ENCODE data around the gene ANK3. TPM values are rescaled to one million over a fixed set of nuclear protein-coding genes. Genes with fewer than 3 reads are reported as not detected.

The ANK3 gene
- total RNA-seq, 1 experiment from 2014 or later, result 69.6 TPM

GRCh38 chr10:60044242-60044641 lies 345.4 kb downstream of the ANK3 start (continued):
- TF ChIP-seq, protein P1, sequence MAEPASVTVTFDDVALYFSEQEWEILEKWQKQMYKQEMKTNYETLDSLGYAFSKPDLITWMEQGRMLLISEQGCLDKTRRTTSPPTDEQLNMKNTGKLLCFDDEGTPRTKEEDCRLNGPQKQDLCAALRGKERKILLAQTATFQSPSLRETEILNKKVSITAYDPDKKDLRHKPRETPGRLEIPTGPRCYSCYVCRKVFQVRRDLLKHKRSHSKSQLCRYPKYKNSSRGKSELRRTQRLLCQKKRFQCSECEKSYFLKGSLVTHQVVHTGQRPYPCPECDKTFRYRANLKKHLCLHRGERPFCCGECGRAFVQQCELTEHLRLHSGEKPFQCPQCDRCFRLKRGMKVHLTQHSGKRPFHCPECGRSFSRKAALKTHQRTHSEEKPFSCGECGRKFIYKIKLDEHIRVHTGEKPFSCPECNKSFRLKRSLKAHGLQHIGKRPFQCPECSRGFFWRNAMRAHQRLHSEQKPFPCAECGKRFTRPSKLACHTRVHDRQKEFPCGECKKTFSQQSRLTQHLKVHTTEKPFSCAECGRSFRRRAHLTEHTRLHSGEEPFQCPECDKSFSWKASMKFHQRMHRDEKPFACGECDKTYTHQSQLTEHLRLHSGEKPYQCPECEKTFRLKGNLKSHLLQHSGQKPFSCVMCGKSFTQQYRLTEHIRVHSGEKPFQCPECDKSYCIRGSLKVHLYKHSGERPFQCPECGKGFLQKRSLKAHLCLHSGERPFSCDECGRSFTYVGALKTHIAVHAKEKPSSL (CRISPR knock-in tag; conservative IDR thresholded peaks at IDR 0.05), result no peak

- Mint-ChIP-seq H3K4me1 (peaks cover 24% of the 10 kb centered on the region), H3K4me3 (no peak overlapping the region), H3K36me3 (no peaks in the 10 kb centered on the region), H3K27me3 (ENCODE audit: low read depth) (peaks cover 5% of the 10 kb centered on the region; the same call in 1 of the 2 replicates), H3K9me3 (no peaks in the 10 kb centered on the region), H3K27ac (no peak overlapping the region)
- POLR2A ChIA-PET, result no interaction called here
- CTCF ChIA-PET, result interaction anchor here (0.7 to 1.5 kb wide), 2 partner anchors 21 to 30 kb away, joined by 3 read pairs; no protein-coding TSS in a partner anchor
- ATAC-seq, result no peak
- TF ChIP-seq ZNF532 (CRISPR knock-in tag; IDR thresholded peaks at IDR 0.05; ENCODE audit: borderline replicate concordance) (no peak), ARID4B (CRISPR knock-in tag; IDR thresholded peaks at IDR 0.05; ENCODE audit: borderline replicate concordance) (no peak), ZNF671 (CRISPR knock-in tag; IDR thresholded peaks at IDR 0.05) (no peak), ZNF396 (CRISPR knock-in tag; IDR thresholded peaks at IDR 0.05; ENCODE audit: borderline replicate concordance) (no peak), NFATC4 (CRISPR knock-in tag; IDR thresholded peaks at IDR 0.05) (no peak), IRF1 (CRISPR knock-in tag; IDR thresholded peaks at IDR 0.05) (no peak), OVOL2 (CRISPR knock-in tag; IDR thresholded peaks at IDR 0.05; ENCODE audit: borderline replicate concordance) (no peak), TP53 (CRISPR knock-in tag; IDR thresholded peaks at IDR 0.05) (no peak), GRHL2 (CRISPR knock-in tag; IDR thresholded peaks at IDR 0.05; ENCODE audit: insufficient replicate concordance, severe bottlenecking) (no peak), TCF7 (CRISPR knock-in tag; IDR thresholded peaks at IDR 0.05; ENCODE audit: low read depth) (no peak), IRF2 (CRISPR knock-in tag; IDR thresholded peaks at IDR 0.05; ENCODE audit: borderline replicate concordance, low read depth) (no peak), RORB (CRISPR knock-in tag; IDR thresholded peaks at IDR 0.05) (no peak), FOXK1 (CRISPR knock-in tag; IDR thresholded peaks at IDR 0.05) (no peak)
- TF ChIP-seq, protein P2, sequence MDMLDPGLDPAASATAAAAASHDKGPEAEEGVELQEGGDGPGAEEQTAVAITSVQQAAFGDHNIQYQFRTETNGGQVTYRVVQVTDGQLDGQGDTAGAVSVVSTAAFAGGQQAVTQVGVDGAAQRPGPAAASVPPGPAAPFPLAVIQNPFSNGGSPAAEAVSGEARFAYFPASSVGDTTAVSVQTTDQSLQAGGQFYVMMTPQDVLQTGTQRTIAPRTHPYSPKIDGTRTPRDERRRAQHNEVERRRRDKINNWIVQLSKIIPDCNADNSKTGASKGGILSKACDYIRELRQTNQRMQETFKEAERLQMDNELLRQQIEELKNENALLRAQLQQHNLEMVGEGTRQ (CRISPR knock-in tag; IDR thresholded peaks at IDR 0.05), result no peak
- TF ChIP-seq, protein P3, sequence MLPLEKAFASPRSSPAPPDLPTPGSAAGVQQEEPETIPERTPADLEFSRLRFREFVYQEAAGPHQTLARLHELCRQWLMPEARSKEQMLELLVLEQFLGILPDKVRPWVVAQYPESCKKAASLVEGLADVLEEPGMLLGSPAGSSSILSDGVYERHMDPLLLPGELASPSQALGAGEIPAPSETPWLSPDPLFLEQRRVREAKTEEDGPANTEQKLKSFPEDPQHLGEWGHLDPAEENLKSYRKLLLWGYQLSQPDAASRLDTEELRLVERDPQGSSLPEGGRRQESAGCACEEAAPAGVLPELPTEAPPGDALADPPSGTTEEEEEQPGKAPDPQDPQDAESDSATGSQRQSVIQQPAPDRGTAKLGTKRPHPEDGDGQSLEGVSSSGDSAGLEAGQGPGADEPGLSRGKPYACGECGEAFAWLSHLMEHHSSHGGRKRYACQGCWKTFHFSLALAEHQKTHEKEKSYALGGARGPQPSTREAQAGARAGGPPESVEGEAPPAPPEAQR (CRISPR knock-in tag; IDR thresholded peaks at IDR 0.05), result no peak
- TF ChIP-seq, protein P4, sequence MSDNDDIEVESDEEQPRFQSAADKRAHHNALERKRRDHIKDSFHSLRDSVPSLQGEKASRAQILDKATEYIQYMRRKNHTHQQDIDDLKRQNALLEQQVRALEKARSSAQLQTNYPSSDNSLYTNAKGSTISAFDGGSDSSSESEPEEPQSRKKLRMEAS (CRISPR knock-in tag; IDR thresholded peaks at IDR 0.05), result no peak
- TF ChIP-seq, protein P5, sequence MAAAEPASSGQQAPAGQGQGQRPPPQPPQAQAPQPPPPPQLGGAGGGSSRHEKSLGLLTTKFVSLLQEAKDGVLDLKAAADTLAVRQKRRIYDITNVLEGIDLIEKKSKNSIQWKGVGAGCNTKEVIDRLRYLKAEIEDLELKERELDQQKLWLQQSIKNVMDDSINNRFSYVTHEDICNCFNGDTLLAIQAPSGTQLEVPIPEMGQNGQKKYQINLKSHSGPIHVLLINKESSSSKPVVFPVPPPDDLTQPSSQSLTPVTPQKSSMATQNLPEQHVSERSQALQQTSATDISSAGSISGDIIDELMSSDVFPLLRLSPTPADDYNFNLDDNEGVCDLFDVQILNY (CRISPR knock-in tag; IDR thresholded peaks at IDR 0.05), result no peak
- DNase-seq (ENCODE audit: low spot score), result no peak
These were observed 346.0 kb downstream of the ANK3 start for GRCh38 chr10:60043561-60044241.

All from WTC11 (cell line).